K562 (cell line): Measurements from ENCODE around the gene PYROXD2. TPM values are rescaled to one million over a fixed set of nuclear protein-coding genes. Genes with fewer than 3 reads are reported as not detected.
A peak's percentile ranks its signal among the peaks of the same experiment; 100 is the strongest.

Experiments
- ATAC-seq: fragments of 200-7000 bp; cut with Tn5 transposase; 3 replicates; pipeline ENCODE4 v1.9.1; 2020; ENCODE audit warnings: moderate library complexity
- BruUV-seq: library from RNA; stranded (reverse); fragments of 400-500 nt; replicated peaks from 2 replicates; lab custom pipeline; 2021; lab: Mats Ljungman, UMichigan
- CTCF ChIA-PET: fragments of 300-600 bp; formaldehyde crosslinking; extraction: SDS; loops from one replicate; lab custom pipeline; 2021; ENCODE audit warnings: low intra/inter-chr PET ratio; lab: Yijun Ruan, JAX
- POLR2A ChIA-PET: fragments of 300-600, 350-650 bp; sonication (Branson Sonifier 250); formaldehyde crosslinking; extraction: SDS; loops from one replicate; lab custom pipeline; 2021; ENCODE audit warnings: antibody characterized with exemption, inconsistent platforms; lab: Yijun Ruan, JAX
- DNase-seq, 4 experiments: peaks; one replicate each; pipeline versions ENCODE4 v3.0.0 to v3.0.0-alpha.2; 2011 to 2018; ENCODE audit warnings: low spot score in 3 of 4, mixed read lengths in 3 of 4; ENCODE audit errors: extremely low read depth in 1 of 4
- FAIRE-seq: peaks from 2 replicates; lab custom pipeline; 2011; peaks lifted over from hg19 to GRCh38; lab: Jason Lieb, UNC
- H2AFZ ChIP-seq: 2 replicates; pipeline ENCODE4 v1.6.0; 2011; ENCODE audit warnings: low read depth, low read length, control low read depth, inconsistent platforms
- H3K27ac ChIP-seq: fragments of 200-600 bp; 3 replicates; pipeline ENCODE4 v1.8.0; 2011; ENCODE audit warnings: low read depth, mild to moderate bottlenecking, control low read depth, inconsistent platforms, low read length, moderate library complexity, mixed read lengths; ENCODE audit errors: extremely low read depth
- H3K27me3 ChIP-seq, 2 experiments: fragments of 300-600 bp in 1 of 2; 2 replicates in 1 of 2; 3 replicates in 1 of 2; pipeline versions ENCODE4 v1.6.0 to v1.8.0; 2011; ENCODE audit warnings: inconsistent platforms in 2 of 2, low read length in 2 of 2, mild to moderate bottlenecking in 1 of 2, mixed read lengths in 1 of 2, moderate library complexity in 1 of 2; ENCODE audit not compliant: control insufficient read depth in 2 of 2, insufficient read depth in 2 of 2
- H3K36me3 ChIP-seq: fragments of 300-600 bp; 3 replicates; pipeline ENCODE4 v1.8.0; 2011; ENCODE audit warnings: mild to moderate bottlenecking, low read length, inconsistent platforms; ENCODE audit not compliant: control insufficient read depth, insufficient read depth
- H3K4me1 ChIP-seq, 2 experiments: fragments of 200-600 bp in 1 of 2; replicated peaks in 1 of 2; 2 replicates in 1 of 2; 3 replicates in 1 of 2; pipeline versions ENCODE4 v1.5.1 to v1.8.0; 2011; ENCODE audit warnings: inconsistent platforms in 2 of 2, low read length in 2 of 2, mild to moderate bottlenecking in 1 of 2, mixed read lengths in 1 of 2, moderate library complexity in 1 of 2; ENCODE audit not compliant: control insufficient read depth in 2 of 2, insufficient read depth in 2 of 2
- H3K4me2 ChIP-seq: 2 replicates; pipeline ENCODE4 v1.6.1; 2011; ENCODE audit warnings: low read length, control low read depth, inconsistent platforms, mixed read lengths; ENCODE audit not compliant: insufficient read depth
- H3K4me3 ChIP-seq: fragments of 200-600 bp; sonication (generic), shearing (Covaris generic); 2 replicates; pipeline ENCODE4 v1.5.1; 2016; ENCODE audit warnings: control low read depth, inconsistent platforms
- H3K79me2 ChIP-seq: fragments of 200-600 bp; 3 replicates; pipeline ENCODE4 v1.8.0; 2011; ENCODE audit warnings: low read length, inconsistent platforms; ENCODE audit not compliant: control insufficient read depth, insufficient read depth
- H3K9ac ChIP-seq, 2 experiments: 2 replicates each; pipeline versions ENCODE4 v1.6.0 to v1.6.1; 2011; ENCODE audit warnings: low read depth in 2 of 2, low read length in 2 of 2, control low read depth in 1 of 2, inconsistent platforms in 1 of 2, mild to moderate bottlenecking in 1 of 2, mixed read lengths in 1 of 2; ENCODE audit not compliant: insufficient read depth in 1 of 2
- H3K9me1 ChIP-seq: one replicate; pipeline ENCODE4 v1.6.0; 2011; ENCODE audit warnings: inconsistent platforms, mild to moderate bottlenecking, low read length, moderate library complexity; ENCODE audit not compliant: control insufficient read depth, insufficient read depth
- H3K9me3 ChIP-seq: replicated peaks from 2 replicates; pipeline ENCODE4 v1.5.1; 2011; ENCODE audit warnings: low read depth, low read length, inconsistent platforms; ENCODE audit not compliant: control insufficient read depth, insufficient read depth
- H4K20me1 ChIP-seq: replicated peaks from 2 replicates; pipeline ENCODE4 v1.6.1; 2011; ENCODE audit warnings: low read length, inconsistent platforms, mixed read lengths; ENCODE audit not compliant: control insufficient read depth, insufficient read depth
- CEBPB ChIP-seq: fragments of 450-650 bp; IDR thresholded peaks from 2 replicates; pipeline ENCODE4 v1.6.1; 2016; ENCODE audit warnings: missing genetic modification characterization, missing compliant biosample characterization
- CEBPG ChIP-seq, 3 experiments: fragments of 200-800 bp in 1 of 3; sonication (Bioruptor generic) in 1 of 3; sonication (generic) in 1 of 3; formaldehyde crosslinking in 1 of 3; IDR thresholded peaks in 2 of 3; conservative IDR thresholded peaks in 1 of 3; 2 replicates each; pipeline versions ENCODE4 v1.6.1 to v1.8.0; 2016 to 2022; ENCODE audit warnings: missing compliant biosample characterization in 2 of 3, missing genetic modification characterization in 2 of 3, mild to moderate bottlenecking in 1 of 3, missing genetic modification reagents in 1 of 3
- CREB1 ChIP-seq, 2 experiments: sonication (generic) in 1 of 2; formaldehyde crosslinking in 1 of 2; IDR thresholded peaks; 2 replicates each; pipeline versions ENCODE4 v1.6.1 to v1.8.0; 2012 to 2022; ENCODE audit warnings: inconsistent platforms in 1 of 2, mild to moderate bottlenecking in 1 of 2, missing genetic modification reagents in 1 of 2, moderate library complexity in 1 of 2
- CTCF ChIP-seq, 3 experiments: IDR thresholded peaks in 2 of 3; conservative IDR thresholded peaks in 1 of 3; 2 replicates each; pipeline ENCODE4 v1.5.1; 2011 to 2012; ENCODE audit warnings: low read length in 3 of 3, mild to moderate bottlenecking in 3 of 3, control low read depth in 2 of 3, improper control_type of control experiment in 1 of 3, inconsistent platforms in 1 of 3, low read depth in 1 of 3, mixed read lengths in 1 of 3, moderate library complexity in 1 of 3; ENCODE audit not compliant: insufficient read depth in 2 of 3
- EGR1 ChIP-seq: fragments of 450-650 bp; conservative IDR thresholded peaks from 2 replicates; pipeline ENCODE4 v1.6.1; 2017; ENCODE audit warnings: mild to moderate bottlenecking
- GATAD2B ChIP-seq: fragments of 450-650 bp; IDR thresholded peaks from 2 replicates; pipeline ENCODE4 v1.6.1; 2017; ENCODE audit warnings: mild to moderate bottlenecking, borderline replicate concordance
- MAFF ChIP-seq: IDR thresholded peaks from 2 replicates; pipeline ENCODE4 v1.6.1; 2012; ENCODE audit warnings: low read length, improper control_type of control experiment
- SRF ChIP-seq, 2 experiments: fragments of 250-450, 450-650 bp in 1 of 2; sonication (Bioruptor Pico) in 1 of 2; sonication (generic) in 1 of 2; formaldehyde crosslinking; IDR thresholded peaks; 2 replicates each; pipeline versions ENCODE4 v1.5.0 to v1.5.1; 2020 to 2022; ENCODE audit warnings: mild to moderate bottlenecking in 1 of 2, missing genetic modification reagents in 1 of 2
- ZNF316 ChIP-seq: fragments of 450-650 bp; IDR thresholded peaks from 2 replicates; pipeline ENCODE4 v1.6.1; 2016
- ZNF354B ChIP-seq: fragments of 250-450 bp; sonication (Bioruptor Pico); IDR thresholded peaks from 2 replicates; pipeline ENCODE4 v1.4.0; 2020
- WGBS: fragments of 100-300 bp; shearing (Covaris generic); methylation state at CpG from one replicate; pipeline ENCODE4 v1.1.6; 2016; ENCODE audit warnings: low coverage, mixed read lengths; ENCODE audit not compliant: insufficient coverage; ENCODE audit errors: missing lambda C conversion rate; 5-methylcytosine and 5-hydroxymethylcytosine counted together
- in situ Hi-C: fragments of 300-500 bp; cut with MboI; formaldehyde crosslinking; loops from 4 replicates; pipeline ENCODE4 v1.15.0; 2018; ENCODE audit warnings: inconsistent platforms, mixed read lengths
- intact Hi-C: fragments of 100-400 bp; cut with micrococcal nuclease; formaldehyde crosslinking; loops from 2 replicates; pipeline ENCODE4 v1.14.2; 2022
- polyA plus RNA-seq, 8 experiments: library from polyadenylated mRNA; depleted of rRNA in 4 of 8; stranded (reverse) in 5 of 8; unstranded in 3 of 8; fragments of >200 nt; fragmentation: Nextera tagmentation in 2 of 8; fragmentation: Illumina TruSeq in 1 of 8; extraction: Ambion mirVana in 2 of 8; extraction: Trizol in 1 of 8; gene quantifications; 2 replicates each; pipeline versions ENCODE4 v1.2.1 to v1.2.3, GENCODE V29; 2011 to 2014; ENCODE audit warnings: inconsistent platforms in 1 of 8, missing spikeins in 1 of 8
- total RNA-seq, 7 experiments: library from RNA; depleted of rRNA in 6 of 7; stranded (reverse); fragments of >200 nt in 6 of 7; fragmentation: Illumina TruSeq in 2 of 7; extraction: Trizol in 2 of 7; gene quantifications; 2 replicates each; pipeline versions ENCODE4 v1.2.1 to v1.2.3, GENCODE V29; 2011 to 2021; ENCODE audit warnings: low replicate concordance in 1 of 7

The PYROXD2 gene
- total and polyA plus RNA-seq, 9 of the 15 experiments (the other 6 are each of a cell fraction or from before 2014, with no cell fraction given) = 0.14 to 1.4 (median 0.58) TPM

GRCh38 chr10:98402478-98402877, 12.5 kb downstream of the PYROXD2 start:
- Histone ChIP-seq H3K4me3 (no peak overlapping the region), H3K9me3 (no peaks in the 10 kb centered on the region), H3K27ac (no peak overlapping the region), H3K9ac (no peak overlapping the region), H3K9me1 (no peaks in the 10 kb centered on the region), H2AFZ (no peak overlapping the region), H3K79me2 (no peaks in the 10 kb centered on the region), H3K27me3 (no peaks in the 10 kb centered on the region), H3K4me1 (peaks cover 0 to 10% of the 10 kb centered on the region in 2 experiments; a peak in 4 of 5 replicates), H4K20me1 (no peaks in the 10 kb centered on the region), H3K36me3 (no peaks in the 10 kb centered on the region), H3K4me2 (no peak overlapping the region)
- ChIA-PET CTCF (no interaction called here), POLR2A (no interaction called here)
- WGBS = 51% methylated on average over 3 of the region's 7 CpGs
- no peak for FAIRE-seq
- intact Hi-C loops (no loop called here), in situ Hi-C loops (no loop called here)
- no TSS peak for BruUV-seq
- peak in 3 of 4 experiments; percentile 25 to 42 (median 39) for DNase-seq
- TF ChIP-seq ZNF316 = peak; percentile 15; the same call in 1 of the 2 replicates
- TF ChIP-seq MAFF = no peak
- peak; percentile 83 for TF ChIP-seq EGR1
- no peak for TF ChIP-seq CREB1 (IDR thresholded peaks at IDR 0.05)
- no peak for TF ChIP-seq CREB1 (CRISPR knock-in tag; IDR thresholded peaks at IDR 0.05)
- no peak for ATAC-seq

GRCh38 chr10:98400482-98400881, 14.5 kb downstream of the PYROXD2 start:
- no peak overlapping the region for H2AFZ ChIP-seq
- TF ChIP-seq ZNF354B (CRISPR knock-in tag) (no peak), CTCF (IDR thresholded peaks at IDR 0.05 in 2 of 3, conservative IDR thresholded peaks at IDR 0.05 in 1 of 3; ENCODE audit: insufficient read depth in 2 of 3, low read depth in 1 of 3, low read length in 3 of 3) (no peak), GATAD2B (no peak), CEBPB (tag) (peak; percentile 29; the same call in 1 of the 2 replicates), SRF (CRISPR knock-in tag; IDR thresholded peaks at IDR 0.05) (no peak), CEBPG (CRISPR knock-in tag; IDR thresholded peaks at IDR 0.05) (no peak), CEBPG (tag; conservative IDR thresholded peaks at IDR 0.05 in 1 of 2, IDR thresholded peaks at IDR 0.05 in 1 of 2) (peak in 1 of 2 experiments; percentile 54; a peak in 2 of 4 replicates)
- TF ChIP-seq, all 486 proteins: peak for 2
- peaks cover 0 to 10% of the 10 kb centered on the region in 2 experiments; a peak in 4 of 5 replicates for H3K4me1 ChIP-seq
- H3K4me3 ChIP-seq = no peak overlapping the region
- H3K36me3 ChIP-seq = no peaks in the 10 kb centered on the region
- 0% methylated on average over 1 of the region's 2 CpGs for WGBS
- H3K9ac ChIP-seq = no peak overlapping the region
- no peaks in the 10 kb centered on the region for H3K27me3 ChIP-seq
- DNase-seq = no peak
- H3K9me1 ChIP-seq = no peaks in the 10 kb centered on the region
- intact Hi-C loops = no loop called here
- ChIA-PET CTCF (no interaction called here), POLR2A (no interaction called here)
- H3K27ac ChIP-seq = no peak overlapping the region
- BruUV-seq = no TSS peak
- no peak for FAIRE-seq
- no peak for ATAC-seq
- H3K9me3 ChIP-seq = no peaks in the 10 kb centered on the region
- in situ Hi-C loops = no loop called here
- no peaks in the 10 kb centered on the region for H4K20me1 ChIP-seq
- no peak overlapping the region for H3K4me2 ChIP-seq
- H3K79me2 ChIP-seq = no peaks in the 10 kb centered on the region
